ENCODE data around the gene IGF2.

IGF2 gene

DNA sequence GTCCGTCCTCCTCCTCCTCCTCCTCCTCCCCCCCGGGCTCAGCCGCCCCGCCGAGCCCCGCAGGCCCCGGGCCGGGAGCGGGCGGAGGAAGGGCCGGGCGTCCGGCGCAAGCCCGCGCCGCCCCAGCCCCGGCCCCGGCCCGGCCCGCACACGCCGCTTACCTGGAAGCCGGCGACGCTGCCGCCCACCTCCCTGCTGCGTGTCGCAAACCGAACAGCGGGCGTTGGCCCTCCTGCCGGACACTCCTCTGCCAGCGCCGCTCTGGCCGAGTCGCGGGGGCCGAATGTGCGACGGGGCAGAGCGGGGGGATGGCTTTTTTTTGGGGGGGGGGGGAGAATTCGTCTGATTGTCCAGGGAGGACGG lies 1.1 kb downstream of the IGF2 start:
- no peak overlapping the region for H3K27ac ChIP-seq
- no peaks in the 10 kb centered on the region for H3K36me3 ChIP-seq (ENCODE audit: insufficient read depth)
- no peak overlapping the region for H3K4me3 ChIP-seq (IDR thresholded peaks at IDR 0.05; ENCODE audit: insufficient read depth, low read depth, low read length)
- no peak overlapping the region for H2AFZ ChIP-seq (ENCODE audit: low read depth)
- H3K4me1 ChIP-seq (ENCODE audit: low read depth, poor library complexity, severe bottlenecking) = no peaks in the 10 kb centered on the region
- H4K20me1 ChIP-seq (ENCODE audit: insufficient read depth) = no peaks in the 10 kb centered on the region
- H3K4me2 ChIP-seq = no peak overlapping the region
- H3K9ac ChIP-seq = no peak overlapping the region
- H3K79me2 ChIP-seq (ENCODE audit: insufficient read depth, low read depth) = no peaks in the 10 kb centered on the region
- TF ChIP-seq, protein P1, sequence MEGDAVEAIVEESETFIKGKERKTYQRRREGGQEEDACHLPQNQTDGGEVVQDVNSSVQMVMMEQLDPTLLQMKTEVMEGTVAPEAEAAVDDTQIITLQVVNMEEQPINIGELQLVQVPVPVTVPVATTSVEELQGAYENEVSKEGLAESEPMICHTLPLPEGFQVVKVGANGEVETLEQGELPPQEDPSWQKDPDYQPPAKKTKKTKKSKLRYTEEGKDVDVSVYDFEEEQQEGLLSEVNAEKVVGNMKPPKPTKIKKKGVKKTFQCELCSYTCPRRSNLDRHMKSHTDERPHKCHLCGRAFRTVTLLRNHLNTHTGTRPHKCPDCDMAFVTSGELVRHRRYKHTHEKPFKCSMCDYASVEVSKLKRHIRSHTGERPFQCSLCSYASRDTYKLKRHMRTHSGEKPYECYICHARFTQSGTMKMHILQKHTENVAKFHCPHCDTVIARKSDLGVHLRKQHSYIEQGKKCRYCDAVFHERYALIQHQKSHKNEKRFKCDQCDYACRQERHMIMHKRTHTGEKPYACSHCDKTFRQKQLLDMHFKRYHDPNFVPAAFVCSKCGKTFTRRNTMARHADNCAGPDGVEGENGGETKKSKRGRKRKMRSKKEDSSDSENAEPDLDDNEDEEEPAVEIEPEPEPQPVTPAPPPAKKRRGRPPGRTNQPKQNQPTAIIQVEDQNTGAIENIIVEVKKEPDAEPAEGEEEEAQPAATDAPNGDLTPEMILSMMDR (conservative IDR thresholded peaks at IDR 0.05; ENCODE audit: low read depth, low read length) = no peak
- peaks cover 72% of the 10 kb centered on the region for H3K27me3 ChIP-seq (ENCODE audit: insufficient read depth, low read depth)

GRCh38 chr11:2137202-2138067 lies 1.8 kb downstream of the IGF2 start:
- no peak overlapping the region for H3K4me3 ChIP-seq (IDR thresholded peaks at IDR 0.05; ENCODE audit: insufficient read depth, low read depth, low read length)
- H3K79me2 ChIP-seq (ENCODE audit: insufficient read depth, low read depth) = no peaks in the 10 kb centered on the region
- TF ChIP-seq, protein P1 (conservative IDR thresholded peaks at IDR 0.05; ENCODE audit: low read depth, low read length) = no peak
- peaks cover 69% of the 10 kb centered on the region for H3K27me3 ChIP-seq (ENCODE audit: insufficient read depth, low read depth)
- H3K27ac ChIP-seq = no peak overlapping the region
- no peak overlapping the region for H2AFZ ChIP-seq (ENCODE audit: low read depth)
- H3K9ac ChIP-seq = no peak overlapping the region
- no peaks in the 10 kb centered on the region for H4K20me1 ChIP-seq (ENCODE audit: insufficient read depth)
- H3K4me1 ChIP-seq (ENCODE audit: low read depth, poor library complexity, severe bottlenecking) = no peaks in the 10 kb centered on the region
- H3K36me3 ChIP-seq (ENCODE audit: insufficient read depth) = no peaks in the 10 kb centered on the region
- no peak overlapping the region for H3K4me2 ChIP-seq

DNA sequence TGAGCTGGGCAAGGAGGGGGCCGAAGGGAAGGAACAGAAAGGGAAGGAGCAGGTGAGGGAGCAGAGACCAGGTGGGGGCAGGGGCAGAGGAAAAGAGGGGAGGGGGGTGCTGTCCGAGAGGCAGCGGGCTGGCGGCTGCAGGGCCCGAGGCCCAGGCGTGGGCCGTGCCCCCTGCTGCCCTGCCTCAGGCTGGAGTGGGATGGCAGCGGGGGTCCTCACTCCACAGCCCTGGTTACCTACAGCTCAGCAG lies 2.3 kb downstream of the IGF2 start:
- Histone ChIP-seq H3K4me1 (ENCODE audit: low read depth, poor library complexity, severe bottlenecking) (no peaks in the 10 kb centered on the region), H3K4me2 (no peak overlapping the region), H3K4me3 (IDR thresholded peaks at IDR 0.05; ENCODE audit: insufficient read depth, low read depth, low read length) (no peak overlapping the region), H3K36me3 (ENCODE audit: insufficient read depth) (no peaks in the 10 kb centered on the region), H3K27ac (no peak overlapping the region), H3K27me3 (ENCODE audit: insufficient read depth, low read depth) (peaks cover 70% of the 10 kb centered on the region), H3K9ac (no peak overlapping the region), H2AFZ (ENCODE audit: low read depth) (no peak overlapping the region), H4K20me1 (ENCODE audit: insufficient read depth) (no peaks in the 10 kb centered on the region), H3K79me2 (ENCODE audit: insufficient read depth, low read depth) (no peaks in the 10 kb centered on the region)
- TF ChIP-seq, protein P1 (conservative IDR thresholded peaks at IDR 0.05; ENCODE audit: low read depth, low read length) = no peak

- H3K27ac ChIP-seq = no peak overlapping the region
- H3K79me2 ChIP-seq (ENCODE audit: insufficient read depth, low read depth) = no peaks in the 10 kb centered on the region
- H3K27me3 ChIP-seq (ENCODE audit: insufficient read depth, low read depth) = peaks cover 70% of the 10 kb centered on the region
- no peak overlapping the region for H3K9ac ChIP-seq
- H4K20me1 ChIP-seq (ENCODE audit: insufficient read depth) = no peaks in the 10 kb centered on the region
- no peaks in the 10 kb centered on the region for H3K36me3 ChIP-seq (ENCODE audit: insufficient read depth)
- H3K4me3 ChIP-seq (IDR thresholded peaks at IDR 0.05; ENCODE audit: insufficient read depth, low read depth, low read length) = no peak overlapping the region
- TF ChIP-seq, protein P1 (conservative IDR thresholded peaks at IDR 0.05; ENCODE audit: low read depth, low read length) = no peak
- no peak overlapping the region for H2AFZ ChIP-seq (ENCODE audit: low read depth)
- no peaks in the 10 kb centered on the region for H3K4me1 ChIP-seq (ENCODE audit: low read depth, poor library complexity, severe bottlenecking)
- no peak overlapping the region for H3K4me2 ChIP-seq
Measured at GRCh38 chr11:2136209-2136951, 2.8 kb downstream of the IGF2 start.
